Activated naive CD4-positive, alpha-beta T cell treated with Interleukin-2 at 50 U/mL for 16 hours (primary cell): ENCODE results near the gene CACNA2D2.

Experiments
- DNase-seq: peaks from one replicate; pipeline ENCODE4 v3.0.0-alpha.2; 2020

The CACNA2D2 gene

GRCh38 chr3:50494126-50494525 is 9.3 kb downstream of the CACNA2D2 start:
- no peak for DNase-seq

- no peak for DNase-seq
These were observed 9.8 kb downstream of the CACNA2D2 start for GRCh38 chr3:50493623-50494022.

GRCh38 chr3:50493086-50493485 is 10.3 kb downstream of the CACNA2D2 start:
- DNase-seq, result no peak

GRCh38 chr3:50491023-50491422 is 12.4 kb downstream of the CACNA2D2 start:
- DNase-seq, result no peak

DNA sequence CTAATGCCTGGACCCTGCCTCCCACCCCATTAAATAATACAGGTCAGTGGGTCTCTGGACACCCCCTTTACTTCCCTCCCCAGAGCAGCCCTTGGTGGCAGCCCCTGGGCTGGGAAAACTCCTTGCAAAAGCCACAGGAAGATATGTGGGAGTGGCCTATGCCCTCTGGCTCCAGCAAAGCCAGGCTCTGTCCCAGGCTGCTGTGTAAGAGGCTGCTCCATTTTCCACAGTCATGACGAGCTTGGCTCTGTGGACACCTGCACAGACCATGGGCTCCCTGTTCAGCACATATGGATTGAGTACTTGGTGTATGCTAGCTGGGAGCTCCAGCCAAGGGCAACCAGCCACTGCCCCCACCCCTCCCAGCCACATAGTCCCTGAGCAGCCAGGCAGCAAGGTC is 13.0 kb downstream of the CACNA2D2 start:
- DNase-seq, result no peak

DNA sequence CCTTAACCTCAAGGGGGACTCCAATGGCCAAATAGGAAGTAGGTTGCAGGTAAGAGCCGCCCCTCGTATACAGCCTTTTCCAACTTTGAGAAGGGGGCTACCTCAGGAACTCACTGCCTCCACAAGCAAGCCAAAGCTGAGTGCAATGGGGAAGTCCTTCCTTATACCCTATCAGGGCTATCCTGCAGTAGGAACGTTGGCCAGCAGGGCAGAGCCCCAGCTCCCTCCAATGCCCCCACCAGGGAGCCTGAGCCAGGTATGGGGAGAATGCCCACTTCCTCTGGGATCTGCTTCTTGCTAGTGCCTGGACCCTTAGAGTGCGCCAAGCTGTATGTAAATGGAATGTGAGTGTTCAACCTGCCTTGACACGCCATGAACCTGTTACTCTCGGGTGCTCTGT is 16.3 kb downstream of the CACNA2D2 start:
- no peak for DNase-seq

DNA sequence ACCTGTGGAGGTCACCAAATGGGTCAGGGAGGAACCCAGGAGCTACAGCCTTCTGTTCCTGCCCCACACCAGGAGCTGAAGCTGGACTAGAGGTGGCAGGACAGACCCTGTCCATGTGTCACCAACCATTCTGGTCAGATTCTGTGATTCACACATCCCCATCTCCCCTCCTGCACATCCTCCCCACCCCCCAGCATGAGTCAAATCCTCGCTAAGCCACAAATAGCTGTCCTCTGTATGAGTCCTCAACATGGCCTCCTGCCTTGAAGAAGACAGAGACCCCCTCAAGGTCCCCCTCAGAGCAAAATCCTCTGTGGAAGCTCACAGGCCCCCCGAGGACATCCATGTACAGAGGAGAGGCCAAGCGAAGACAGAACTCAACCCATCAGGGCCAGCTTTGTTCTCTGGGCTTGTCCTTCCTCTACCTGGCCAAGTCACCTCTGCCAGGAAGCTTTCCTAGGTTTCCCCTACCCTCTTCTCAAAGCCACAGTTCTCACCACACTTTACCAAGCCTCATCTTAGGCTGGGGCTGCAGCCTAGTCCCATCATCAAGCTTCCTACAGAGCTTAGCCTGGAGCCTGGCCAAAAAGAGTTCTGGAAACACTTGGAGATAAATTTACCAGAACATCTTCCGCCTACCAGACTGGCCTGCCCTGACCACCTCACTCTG is 17.1 kb downstream of the CACNA2D2 start:
- no peak for DNase-seq

DNA sequence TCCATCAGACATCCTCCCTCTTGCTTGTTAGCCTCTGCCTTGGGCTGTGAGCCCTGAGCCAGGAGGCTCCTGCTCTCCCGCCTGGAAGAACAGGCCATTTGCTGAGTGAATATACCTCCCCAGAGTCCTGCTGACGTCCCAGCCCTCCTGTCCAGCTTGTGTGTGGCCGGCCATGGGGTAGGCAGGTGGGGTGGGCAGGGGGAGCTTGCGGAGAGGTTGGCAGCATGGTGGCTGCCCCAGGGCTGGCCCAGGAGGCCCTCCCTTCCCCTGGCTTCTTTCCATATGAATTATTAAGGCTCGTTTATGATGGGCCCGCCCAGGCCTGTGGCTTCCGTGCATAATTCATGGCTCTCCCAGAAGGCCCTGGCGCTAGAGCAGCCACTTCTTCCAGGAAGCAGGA is 18.7 kb downstream of the CACNA2D2 start:
- DNase-seq, result no peak

- DNase-seq, result no peak
These were observed 20.1 kb downstream of the CACNA2D2 start for GRCh38 chr3:50483374-50483773.

GRCh38 chr3:50481992-50482391 is 21.4 kb downstream of the CACNA2D2 start:
- DNase-seq, result no peak

GRCh38 chr3:50480471-50480870 is 23.0 kb downstream of the CACNA2D2 start:
- DNase-seq, result no peak

GRCh38 chr3:50479523-50479922 is 23.9 kb downstream of the CACNA2D2 start:
- no peak for DNase-seq

DNA sequence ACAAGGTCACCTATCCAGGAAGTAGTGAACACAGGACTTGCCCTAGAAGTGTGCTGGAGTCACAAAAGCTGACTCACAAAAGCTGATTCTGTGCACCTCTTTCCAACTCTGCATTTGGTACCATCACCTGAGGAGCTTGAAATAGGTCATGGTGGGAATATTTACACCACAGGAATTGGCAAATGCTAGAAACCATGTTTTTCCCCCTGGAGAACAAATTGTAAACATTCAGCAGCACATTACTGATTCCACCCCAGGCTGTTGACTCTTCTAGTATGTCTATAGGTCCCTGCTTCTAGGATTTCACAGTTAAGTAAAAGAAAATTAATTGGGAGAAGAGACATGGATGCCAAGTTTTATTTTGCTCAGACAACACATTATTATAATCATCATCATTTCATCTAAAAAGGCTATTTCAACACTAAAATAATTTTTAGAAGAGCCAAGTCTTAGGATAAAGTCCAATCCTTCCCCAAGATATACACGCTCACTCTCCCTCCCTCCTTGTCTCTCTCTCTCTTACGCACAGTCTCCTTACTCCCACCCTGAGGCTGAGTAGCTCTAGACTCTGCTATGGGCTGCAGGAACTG is 24.7 kb downstream of the CACNA2D2 start:
- DNase-seq, result no peak

DNA sequence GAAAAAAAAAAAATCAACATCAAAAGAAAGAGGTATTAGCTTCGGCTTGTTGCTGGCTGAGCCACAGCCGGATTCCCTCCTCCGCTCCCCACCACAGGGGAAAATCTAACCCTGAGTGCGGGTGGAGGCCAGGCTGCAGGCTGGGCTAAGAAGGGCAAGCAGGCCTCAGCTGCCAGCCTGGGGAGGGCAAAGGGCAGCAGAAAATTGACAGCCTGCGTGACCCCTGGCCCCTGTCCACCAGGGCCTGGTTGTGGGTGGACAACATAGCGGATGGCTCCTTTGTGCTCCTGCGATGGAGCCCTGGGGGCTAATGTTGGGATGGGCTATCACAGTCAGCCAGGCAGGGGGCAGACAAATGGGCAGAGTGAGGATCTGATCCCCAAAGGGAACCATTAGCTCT is 25.4 kb downstream of the CACNA2D2 start:
- no peak for DNase-seq

DNA sequence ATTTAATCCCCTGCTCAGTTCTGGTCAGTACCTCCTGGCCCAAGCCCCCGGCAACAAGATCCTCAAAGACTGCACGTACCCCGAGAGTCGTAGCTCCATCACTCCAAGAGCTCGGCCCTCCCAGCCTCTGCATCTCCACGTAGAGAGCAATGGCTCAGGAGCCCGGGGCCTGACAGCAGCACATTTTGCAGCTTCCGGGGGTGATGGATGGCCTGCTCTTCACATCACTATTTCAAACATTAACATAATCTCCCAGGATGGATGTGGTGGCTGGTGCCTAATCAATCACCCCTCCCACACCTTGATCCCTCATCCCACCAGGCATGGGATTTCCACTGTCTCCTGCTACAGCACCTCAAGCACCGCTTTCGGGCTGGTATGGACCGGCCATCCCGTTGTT is 28.1 kb downstream of the CACNA2D2 start:
- DNase-seq, result no peak

- DNase-seq, result no peak
These were observed 28.7 kb downstream of the CACNA2D2 start for GRCh38 chr3:50474717-50475116.

DNA sequence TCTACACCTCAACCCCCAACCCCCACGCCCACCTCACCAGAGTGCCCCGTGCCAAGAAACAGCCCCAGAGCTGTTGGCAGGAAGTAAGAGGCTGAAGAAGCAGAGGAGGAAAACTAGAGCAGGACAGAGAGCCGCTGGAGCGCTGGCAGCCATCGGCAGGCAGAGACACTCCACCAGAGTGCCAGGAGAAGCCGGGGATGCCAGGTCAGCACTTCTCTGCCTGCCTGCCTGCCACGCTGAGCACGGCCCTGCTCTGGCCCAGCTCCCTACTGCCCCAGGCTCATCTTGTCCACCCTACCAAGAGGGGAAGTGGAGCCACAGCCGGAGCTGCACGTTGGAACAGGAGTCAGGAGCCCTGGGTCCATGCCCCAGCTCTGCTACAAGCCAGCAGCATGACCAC is 29.7 kb downstream of the CACNA2D2 start:
- DNase-seq, result no peak

GRCh38 chr3:50472958-50473357 is 30.5 kb downstream of the CACNA2D2 start:
- DNase-seq, result no peak

DNA sequence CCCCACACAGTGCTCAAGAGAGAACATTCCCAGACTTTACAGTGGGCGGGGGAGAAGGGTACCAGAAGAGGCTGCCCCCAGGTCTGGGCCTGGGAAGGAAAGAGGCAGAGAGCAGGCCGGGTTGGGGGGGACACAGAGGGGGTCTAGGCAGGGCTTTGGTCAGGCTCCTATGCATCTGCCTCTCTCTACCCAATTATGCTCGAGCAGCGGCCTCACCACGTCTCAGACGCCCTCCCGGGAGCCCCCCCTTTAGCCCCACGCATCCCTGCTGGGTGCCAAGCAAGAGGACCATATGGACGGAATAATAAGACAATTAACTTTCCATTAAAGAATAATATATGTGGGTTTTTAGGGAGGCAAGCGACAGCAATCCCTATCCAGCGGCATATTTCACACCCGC is 32.8 kb downstream of the CACNA2D2 start:
- DNase-seq, result no peak

- no peak for DNase-seq
These were observed 35.5 kb downstream of the CACNA2D2 start for GRCh38 chr3:50467919-50468318.

- DNase-seq, result no peak
These were observed 37.3 kb downstream of the CACNA2D2 start for GRCh38 chr3:50466177-50466576.

- no peak for DNase-seq
These were observed 38.9 kb downstream of the CACNA2D2 start for GRCh38 chr3:50464569-50464968.

DNA sequence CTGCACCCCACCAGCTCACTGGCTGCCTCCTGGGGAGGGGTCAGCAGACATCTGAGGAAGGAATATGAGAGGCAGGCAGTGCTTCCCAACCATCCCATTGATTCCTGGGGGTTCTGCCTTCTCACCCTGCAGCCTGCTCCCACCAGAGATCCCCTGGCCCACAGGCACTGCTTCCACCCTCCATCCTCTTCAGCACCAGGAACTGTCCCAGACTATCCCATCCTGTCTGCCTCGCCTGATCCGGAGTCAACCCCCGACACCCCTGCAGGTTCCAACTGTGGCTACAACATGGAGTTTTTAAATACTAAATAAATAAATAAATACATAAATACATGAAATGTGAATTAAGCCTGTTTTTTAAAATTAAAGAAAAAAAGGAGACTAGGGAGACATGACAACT is 43.6 kb downstream of the CACNA2D2 start:
- no peak for DNase-seq

- DNase-seq, result no peak
These were observed 45.4 kb downstream of the CACNA2D2 start for GRCh38 chr3:50457988-50458387.
